Activated naive CD8-positive, alpha-beta T cell (primary cell): ENCODE measurements around the gene NCOA1.

Experiments
- H3K27ac Mint-ChIP-seq: one replicate; pipeline ENCODE4 v1.8.0; 2021; ENCODE audit warnings: mixed read lengths
- H3K27me3 Mint-ChIP-seq: one replicate; pipeline ENCODE4 v1.8.0; 2021; ENCODE audit warnings: mixed read lengths
- H3K36me3 Mint-ChIP-seq: one replicate; pipeline ENCODE4 v1.8.0; 2021; ENCODE audit warnings: mixed read lengths
- H3K4me1 Mint-ChIP-seq: one replicate; pipeline ENCODE4 v1.8.0; 2021; ENCODE audit warnings: low read depth, mixed read lengths
- H3K4me3 Mint-ChIP-seq: one replicate; pipeline ENCODE4 v1.8.0; 2021; ENCODE audit warnings: mild to moderate bottlenecking, mixed read lengths
- H3K9me3 Mint-ChIP-seq: one replicate; pipeline ENCODE4 v1.8.0; 2021; ENCODE audit warnings: low read depth, mixed read lengths

Gene NCOA1

DNA sequence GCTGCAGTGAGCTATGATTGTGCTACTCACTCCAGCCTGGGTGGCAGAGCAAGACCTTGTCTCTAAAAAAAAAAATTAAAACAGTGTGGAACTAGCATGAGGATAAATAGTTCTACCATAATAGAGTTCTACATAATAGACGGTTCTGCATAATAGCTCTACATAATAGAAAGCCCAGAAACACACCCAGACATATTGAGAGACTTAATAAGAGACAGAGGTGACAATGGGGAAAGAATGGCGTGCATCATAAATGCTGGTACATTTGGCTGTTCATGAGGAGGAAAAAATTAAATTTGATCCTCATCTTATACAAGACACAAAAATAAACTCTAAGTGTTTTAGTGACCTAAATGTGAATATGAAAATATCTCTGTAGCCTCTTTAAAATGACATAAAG lies 243.7 kb downstream of the NCOA1 start:
- H3K27me3 Mint-ChIP-seq, result no peaks in the 10 kb centered on the region
- no peaks in the 10 kb centered on the region for H3K9me3 Mint-ChIP-seq
- no peak overlapping the region for H3K4me3 Mint-ChIP-seq
- H3K27ac Mint-ChIP-seq, result no peak overlapping the region
- no peaks in the 10 kb centered on the region for H3K4me1 Mint-ChIP-seq
- H3K36me3 Mint-ChIP-seq, result peaks cover 3% of the 10 kb centered on the region

DNA sequence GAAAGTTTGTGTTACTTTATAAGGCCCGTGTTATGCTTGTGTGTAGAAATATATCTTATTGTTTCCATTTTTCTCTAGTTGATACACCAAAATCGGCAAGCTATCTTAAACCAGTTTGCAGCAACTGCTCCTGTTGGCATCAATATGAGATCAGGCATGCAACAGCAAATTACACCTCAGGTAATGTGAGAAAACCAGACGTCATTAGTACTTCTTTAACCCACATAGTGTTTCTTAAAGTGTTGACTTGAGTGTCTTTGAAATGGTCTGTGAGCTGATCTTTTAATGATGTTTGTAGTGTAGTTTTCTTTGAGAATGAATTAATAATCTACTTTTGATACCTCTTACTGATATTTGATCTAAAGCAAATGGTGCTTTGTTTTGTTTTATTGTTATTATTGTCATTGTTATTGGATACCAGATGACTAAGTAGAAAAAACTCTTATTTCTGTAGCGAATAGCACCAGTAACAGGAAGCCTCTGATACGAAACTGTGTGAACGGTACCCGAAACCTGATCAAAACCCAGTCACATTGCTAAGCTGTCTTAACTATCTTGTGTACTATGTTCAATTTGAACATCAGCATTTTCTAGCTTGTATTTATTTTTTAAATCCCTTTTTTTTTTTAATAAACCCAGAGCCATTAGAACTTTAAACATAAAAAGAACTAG lies 248.4 kb downstream of the NCOA1 start:
- no peak overlapping the region for H3K4me3 Mint-ChIP-seq
- H3K27me3 Mint-ChIP-seq, result no peaks in the 10 kb centered on the region
- peaks cover 6% of the 10 kb centered on the region for H3K36me3 Mint-ChIP-seq
- no peak overlapping the region for H3K27ac Mint-ChIP-seq
- no peaks in the 10 kb centered on the region for H3K9me3 Mint-ChIP-seq
- H3K4me1 Mint-ChIP-seq, result peaks cover 13% of the 10 kb centered on the region

DNA sequence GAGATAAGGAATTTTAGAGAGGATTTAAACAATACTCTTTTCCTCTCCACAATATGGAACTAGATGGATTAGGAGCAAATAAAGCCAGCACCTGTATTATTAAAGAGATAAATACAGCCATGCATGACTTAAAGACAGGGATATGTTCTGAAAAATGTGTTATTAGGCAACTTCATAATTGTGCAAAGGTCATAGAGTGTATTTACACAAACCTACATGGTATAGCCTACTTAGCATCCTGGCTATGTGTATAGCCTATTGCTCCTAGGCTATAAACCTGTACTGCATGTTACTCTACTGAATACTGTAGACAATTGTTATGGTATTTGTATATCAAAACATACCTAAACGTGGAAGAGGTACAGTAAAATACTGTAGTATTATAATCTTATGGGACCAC lies 249.1 kb downstream of the NCOA1 start:
- no peak overlapping the region for H3K4me3 Mint-ChIP-seq
- H3K36me3 Mint-ChIP-seq, result peaks cover 6% of the 10 kb centered on the region

DNA sequence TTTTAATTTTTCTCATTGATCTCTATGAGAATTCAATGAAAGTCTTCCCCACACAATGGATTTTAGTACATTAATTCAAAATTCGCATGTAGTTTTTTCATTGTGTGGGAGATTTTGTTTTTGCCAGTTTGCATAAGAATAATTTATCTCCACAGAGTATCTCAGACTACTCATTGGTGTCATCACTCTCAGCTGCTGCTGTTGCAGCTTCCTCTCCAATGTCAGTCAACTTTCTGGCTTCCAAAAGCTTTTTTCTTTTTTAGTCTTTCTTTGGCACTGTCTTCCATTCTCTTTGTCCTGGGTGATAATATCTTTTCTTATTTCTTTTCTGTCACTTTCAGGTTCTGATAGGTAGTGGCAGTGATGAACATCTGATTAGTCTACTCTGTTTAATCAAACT lies 251.7 kb downstream of the NCOA1 start:
- Mint-ChIP-seq H3K36me3 (peaks cover 9% of the 10 kb centered on the region), H3K4me1 (peaks cover 14% of the 10 kb centered on the region), H3K27ac (no peak overlapping the region), H3K4me3 (no peak overlapping the region), H3K27me3 (no peaks in the 10 kb centered on the region), H3K9me3 (no peaks in the 10 kb centered on the region)

More for the DNA sequence above, 249.1 kb downstream of the NCOA1 start:
- H3K27me3 Mint-ChIP-seq, result no peaks in the 10 kb centered on the region
- no peaks in the 10 kb centered on the region for H3K9me3 Mint-ChIP-seq
- H3K4me1 Mint-ChIP-seq, result peaks cover 13% of the 10 kb centered on the region
- H3K27ac Mint-ChIP-seq, result no peak overlapping the region

DNA sequence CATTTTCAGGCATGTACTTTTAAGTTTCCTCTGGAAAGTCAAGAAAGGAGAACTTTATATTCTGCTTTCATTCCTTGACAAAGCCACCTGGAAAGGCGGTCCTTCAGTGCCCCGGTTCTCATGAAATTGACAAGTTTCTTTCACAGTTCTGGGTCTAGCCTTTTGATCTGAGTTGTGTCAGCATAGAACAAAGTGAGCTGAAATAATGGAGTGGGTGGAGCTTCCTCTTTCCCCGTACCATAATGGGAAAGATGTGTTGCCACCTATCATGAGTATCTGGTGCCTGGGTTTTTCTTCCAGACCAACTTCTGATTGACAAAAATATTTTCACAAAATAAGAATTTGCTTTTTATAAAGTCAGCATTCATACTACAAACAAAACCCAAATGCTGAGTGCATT lies 252.9 kb downstream of the NCOA1 start:
- Mint-ChIP-seq H3K27ac (no peak overlapping the region), H3K36me3 (peaks cover 9% of the 10 kb centered on the region), H3K4me1 (peaks cover 14% of the 10 kb centered on the region), H3K27me3 (no peaks in the 10 kb centered on the region), H3K9me3 (no peaks in the 10 kb centered on the region), H3K4me3 (no peak overlapping the region)

DNA sequence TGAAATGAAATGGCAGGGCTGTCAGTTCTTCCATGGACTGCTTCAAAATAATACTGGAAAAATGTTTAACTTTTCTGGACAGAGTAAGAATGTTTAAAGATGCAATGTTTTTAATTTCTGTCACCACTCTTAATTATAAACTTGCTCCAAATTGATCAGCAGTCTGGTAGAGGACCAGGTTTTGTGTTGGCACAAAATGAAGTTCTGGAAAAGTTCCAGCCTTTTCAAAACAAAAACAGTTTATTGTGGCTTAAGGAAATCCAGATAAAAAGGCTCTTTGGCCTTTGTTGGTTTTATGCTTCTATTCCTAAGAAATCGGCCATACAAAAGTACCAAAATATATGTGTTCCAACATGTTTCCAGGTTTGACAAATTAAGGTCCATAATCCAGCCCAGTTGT lies 253.3 kb downstream of the NCOA1 start:
- Mint-ChIP-seq H3K36me3 (peaks cover 13% of the 10 kb centered on the region), H3K27ac (no peak overlapping the region), H3K4me1 (peaks cover 18% of the 10 kb centered on the region), H3K27me3 (no peaks in the 10 kb centered on the region), H3K9me3 (no peaks in the 10 kb centered on the region), H3K4me3 (no peak overlapping the region)

DNA sequence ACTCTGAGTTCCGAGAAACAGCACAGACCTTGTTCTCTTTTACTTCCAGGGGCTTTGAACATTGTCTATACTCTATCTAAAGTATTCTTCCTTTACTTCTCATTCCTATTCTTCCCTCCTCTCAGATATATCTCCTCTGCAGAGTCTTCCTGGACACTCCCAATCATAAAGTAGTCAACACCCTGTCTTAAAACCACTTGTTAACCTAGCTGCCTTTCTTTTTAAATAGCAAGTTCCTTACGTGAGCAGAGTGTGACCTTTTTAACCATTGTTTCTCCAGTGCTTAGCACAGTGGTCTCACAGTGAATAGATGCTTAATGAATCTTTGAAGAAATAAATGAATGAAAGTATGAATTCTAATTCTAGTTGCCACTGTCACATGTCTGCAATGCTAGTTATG lies 254.8 kb downstream of the NCOA1 start:
- Mint-ChIP-seq H3K4me1 (peaks cover 18% of the 10 kb centered on the region), H3K4me3 (no peak overlapping the region), H3K36me3 (peaks cover 17% of the 10 kb centered on the region), H3K9me3 (no peaks in the 10 kb centered on the region), H3K27me3 (no peaks in the 10 kb centered on the region), H3K27ac (no peak overlapping the region)

DNA sequence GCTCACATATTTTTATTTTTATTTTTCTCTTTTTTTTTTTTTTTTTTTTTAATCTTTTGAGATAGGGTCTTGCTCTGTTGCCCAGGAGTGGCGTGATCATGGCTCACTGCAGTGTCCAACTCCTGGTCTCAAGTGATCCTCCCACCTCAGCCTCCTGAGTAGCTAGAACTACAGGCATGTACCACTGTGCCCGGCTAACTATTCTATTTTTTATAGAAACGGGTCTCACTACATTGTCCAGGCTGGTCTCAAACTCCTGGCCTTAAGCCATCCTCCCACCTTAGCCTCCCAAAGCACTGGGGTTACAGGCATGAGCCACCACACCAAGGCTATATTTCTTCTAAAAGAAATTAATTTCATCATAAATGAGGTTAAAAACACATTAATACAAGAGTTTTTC lies 256.2 kb downstream of the NCOA1 start:
- Mint-ChIP-seq H3K36me3 (peaks cover 14% of the 10 kb centered on the region), H3K4me1 (peaks cover 18% of the 10 kb centered on the region), H3K4me3 (no peak overlapping the region), H3K27me3 (no peaks in the 10 kb centered on the region), H3K27ac (no peak overlapping the region), H3K9me3 (no peaks in the 10 kb centered on the region)

DNA sequence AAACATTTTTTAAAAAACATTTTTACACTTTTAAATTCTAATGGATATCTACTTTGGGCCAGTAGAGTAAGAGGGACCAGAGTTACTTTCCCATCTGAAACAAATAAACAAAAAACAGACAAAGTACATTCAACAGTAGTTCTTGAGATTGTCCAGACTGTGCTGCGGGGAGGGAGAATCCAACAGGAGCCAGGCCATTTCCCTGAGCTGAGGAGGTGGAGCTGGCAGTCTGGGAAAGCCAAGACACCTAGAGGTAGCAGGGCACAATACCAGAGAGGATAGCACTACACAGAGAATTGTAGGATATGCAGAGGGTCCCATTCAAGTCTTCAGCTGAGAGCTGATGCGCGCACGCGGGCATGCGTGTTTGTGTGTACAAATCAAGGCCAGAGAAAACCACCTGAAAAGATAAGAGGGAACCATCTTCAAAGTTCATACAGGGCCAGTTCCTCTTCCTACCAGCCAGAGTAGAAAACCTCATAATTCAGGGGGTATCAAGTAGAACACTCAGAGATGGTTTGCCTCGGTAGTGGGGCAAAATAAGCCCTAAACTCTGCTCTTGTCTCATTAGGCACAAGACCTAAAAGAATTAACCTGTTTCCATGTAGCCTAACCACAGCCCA lies 258.1 kb downstream of the NCOA1 start:
- Mint-ChIP-seq H3K4me1 (peaks cover 6% of the 10 kb centered on the region), H3K27ac (peak overlapping the region; percentile 7), H3K9me3 (no peaks in the 10 kb centered on the region), H3K36me3 (peaks cover 11% of the 10 kb centered on the region), H3K4me3 (no peak overlapping the region), H3K27me3 (no peaks in the 10 kb centered on the region)

DNA sequence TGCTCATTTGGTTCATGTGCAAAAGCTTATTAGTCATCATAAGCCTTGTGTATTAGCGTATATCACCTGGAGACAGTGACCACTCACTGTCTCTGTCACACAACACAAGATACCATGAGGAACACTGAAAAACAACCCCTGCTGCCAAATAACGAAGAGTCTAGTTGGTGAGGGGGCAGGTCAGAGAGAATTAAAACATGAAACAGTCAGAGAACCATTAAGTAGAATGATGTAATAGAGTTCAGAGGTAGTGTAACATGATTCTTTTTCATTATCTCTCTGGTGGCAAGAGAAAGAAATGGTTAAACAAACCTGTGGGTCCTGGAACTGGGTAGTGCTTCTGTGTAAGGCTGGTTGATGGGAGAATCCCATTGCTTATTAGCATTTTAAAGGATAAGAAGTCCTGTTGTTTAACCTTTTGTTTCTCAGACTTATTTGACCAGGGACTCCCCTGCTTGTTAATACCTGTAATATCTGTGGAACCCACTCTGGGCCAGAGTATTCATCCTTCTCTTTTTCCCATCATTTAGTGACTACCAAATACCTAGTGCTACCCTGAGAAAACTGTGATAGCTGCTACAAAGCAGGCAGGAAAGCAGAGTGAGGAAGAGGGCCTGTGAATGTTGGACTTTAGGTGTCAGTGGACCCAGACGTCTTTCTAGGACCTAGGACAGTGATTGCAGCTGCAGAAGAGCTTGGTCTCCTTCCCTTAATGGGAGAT lies 264.1 kb downstream of the NCOA1 start:
- H3K36me3 Mint-ChIP-seq, result peaks cover 6% of the 10 kb centered on the region
- no peaks in the 10 kb centered on the region for H3K27me3 Mint-ChIP-seq
- no peak overlapping the region for H3K4me3 Mint-ChIP-seq
- H3K4me1 Mint-ChIP-seq, result no peaks in the 10 kb centered on the region
- no peaks in the 10 kb centered on the region for H3K9me3 Mint-ChIP-seq
- no peak overlapping the region for H3K27ac Mint-ChIP-seq

DNA sequence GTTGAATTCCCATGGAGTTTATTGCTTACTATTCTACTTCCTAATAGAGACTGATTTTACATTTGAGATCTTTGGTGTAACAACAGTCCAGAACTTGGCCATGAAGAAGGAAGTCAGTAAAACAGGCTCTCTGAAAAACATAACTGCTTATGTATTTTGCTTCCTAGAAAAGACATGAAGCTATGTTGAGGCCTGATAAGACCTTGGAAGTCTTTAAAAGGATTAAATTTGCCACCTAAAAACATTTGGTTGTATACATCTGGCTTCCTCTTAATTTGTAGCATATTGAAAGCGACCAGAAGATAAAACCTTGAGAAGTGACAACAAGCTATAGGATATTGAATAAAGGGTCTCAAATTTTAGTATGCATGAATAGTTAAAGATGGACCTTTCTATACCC lies 265.7 kb downstream of the NCOA1 start:
- Mint-ChIP-seq H3K36me3 (peaks cover 6% of the 10 kb centered on the region), H3K27ac (no peak overlapping the region), H3K9me3 (no peaks in the 10 kb centered on the region), H3K4me1 (no peaks in the 10 kb centered on the region), H3K4me3 (no peak overlapping the region), H3K27me3 (no peaks in the 10 kb centered on the region)

DNA sequence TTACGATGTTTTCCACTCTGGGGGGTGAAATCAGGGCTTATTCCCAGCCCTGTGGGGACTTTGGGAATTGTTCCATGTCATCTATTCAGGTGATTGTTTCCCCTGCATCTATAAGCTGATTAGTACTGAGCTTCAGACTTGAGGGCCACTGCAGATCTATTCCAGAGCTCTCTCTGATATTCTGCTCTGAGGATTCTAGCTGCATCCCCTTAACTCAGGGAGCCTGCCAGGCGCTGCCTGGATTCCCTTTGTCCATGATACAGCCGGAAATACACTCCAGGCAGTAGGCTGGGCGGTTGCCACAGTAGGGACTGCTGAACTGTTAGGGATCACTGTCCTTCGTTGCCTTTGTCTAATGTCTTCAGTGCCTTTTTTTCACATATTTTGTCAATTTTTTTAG lies 270.8 kb downstream of the NCOA1 start:
- Mint-ChIP-seq H3K27ac (no peak overlapping the region), H3K36me3 (peaks cover 15% of the 10 kb centered on the region), H3K9me3 (no peaks in the 10 kb centered on the region), H3K4me1 (peaks cover 5% of the 10 kb centered on the region), H3K27me3 (no peaks in the 10 kb centered on the region), H3K4me3 (no peak overlapping the region)

DNA sequence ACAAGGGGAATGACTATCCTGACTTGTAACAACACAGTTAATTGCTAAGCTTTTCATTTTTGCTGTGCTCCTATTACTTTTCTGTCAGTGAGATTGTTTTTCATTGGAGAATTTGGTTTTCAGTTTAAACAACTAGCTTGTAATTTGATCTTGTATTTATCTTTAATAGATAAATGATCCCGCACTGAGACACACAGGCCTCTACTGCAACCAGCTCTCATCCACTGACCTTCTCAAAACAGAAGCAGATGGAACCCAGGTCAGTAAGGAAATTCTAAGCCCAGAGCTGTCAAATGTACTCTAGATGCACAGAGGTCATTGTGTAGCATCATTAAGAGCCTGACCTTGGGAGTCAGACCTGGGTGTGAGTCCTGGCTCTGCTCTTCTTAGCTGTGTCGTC lies 271.5 kb downstream of the NCOA1 start:
- H3K4me1 Mint-ChIP-seq, result peaks cover 5% of the 10 kb centered on the region
- H3K9me3 Mint-ChIP-seq, result no peaks in the 10 kb centered on the region
- no peak overlapping the region for H3K4me3 Mint-ChIP-seq
- no peaks in the 10 kb centered on the region for H3K27me3 Mint-ChIP-seq
- H3K36me3 Mint-ChIP-seq, result peaks cover 15% of the 10 kb centered on the region
- no peak overlapping the region for H3K27ac Mint-ChIP-seq

DNA sequence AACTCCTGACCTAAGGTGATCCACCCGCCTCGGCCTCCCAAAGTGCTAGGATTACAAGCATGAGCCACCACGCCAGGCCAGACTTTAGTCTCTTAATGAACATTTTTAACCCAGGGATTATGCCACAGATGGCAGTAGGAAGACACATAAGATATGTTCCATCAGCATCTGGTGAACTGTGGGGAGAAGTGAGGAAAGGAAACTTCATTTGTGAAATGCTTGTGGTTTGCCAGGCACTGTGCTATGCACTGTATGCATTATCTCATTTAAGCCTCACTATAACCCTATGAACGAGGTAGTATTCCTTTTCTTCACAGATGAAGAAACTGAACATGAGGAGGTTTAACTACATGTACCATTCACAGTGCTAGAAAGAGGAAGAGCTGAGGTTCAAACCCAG lies 272.8 kb downstream of the NCOA1 start:
- no peak overlapping the region for H3K27ac Mint-ChIP-seq
- H3K4me3 Mint-ChIP-seq, result no peak overlapping the region
- H3K9me3 Mint-ChIP-seq, result no peaks in the 10 kb centered on the region
- H3K4me1 Mint-ChIP-seq, result peaks cover 5% of the 10 kb centered on the region
- peaks cover 15% of the 10 kb centered on the region for H3K36me3 Mint-ChIP-seq
- H3K27me3 Mint-ChIP-seq, result no peaks in the 10 kb centered on the region

DNA sequence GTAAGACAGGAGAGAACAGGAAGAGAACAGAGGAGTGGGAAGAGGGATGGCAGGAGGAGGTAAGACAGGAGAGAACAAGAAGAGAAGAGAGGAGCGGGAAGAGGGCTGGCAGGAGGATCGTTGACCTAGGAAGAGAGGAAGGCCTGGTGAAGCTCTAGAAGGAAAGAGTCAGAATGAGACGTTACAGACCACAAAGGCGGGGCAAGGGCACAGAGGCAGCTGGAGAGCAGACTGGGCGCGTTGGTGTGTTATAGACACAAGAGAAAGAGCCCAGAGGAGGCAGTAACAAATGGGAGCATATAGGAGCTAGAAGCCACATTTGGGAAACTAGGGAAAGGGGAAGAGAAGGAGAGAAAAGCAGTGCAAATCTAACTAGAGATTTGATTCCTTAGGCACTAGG lies 275.6 kb downstream of the NCOA1 start:
- H3K9me3 Mint-ChIP-seq, result no peaks in the 10 kb centered on the region
- peaks cover 5% of the 10 kb centered on the region for H3K4me1 Mint-ChIP-seq
- no peaks in the 10 kb centered on the region for H3K27me3 Mint-ChIP-seq
- peaks cover 16% of the 10 kb centered on the region for H3K36me3 Mint-ChIP-seq
- no peak overlapping the region for H3K27ac Mint-ChIP-seq
- no peak overlapping the region for H3K4me3 Mint-ChIP-seq
